HEK293 (cell line): Measurements from ENCODE around the gene INSM1.

Experiments used
- CTCF ChIA-PET: fragments of 350-600 bp; formaldehyde crosslinking; extraction: SDS; loops from one replicate; lab custom pipeline; 2021; ENCODE audit warnings: antibody characterized with exemption; lab: Yijun Ruan, JAX
- POLR2A ChIA-PET: fragments of 300-600 bp; formaldehyde crosslinking; extraction: SDS; loops from one replicate; lab custom pipeline; 2020; ENCODE audit warnings: antibody characterized with exemption, inconsistent platforms; lab: Yijun Ruan, JAX
- H3K27ac ChIP-seq: fragments of 200-500 bp; sonication (Bioruptor generic); 2 replicates; pipeline ENCODE4 v1.5.1; 2014; ENCODE audit warnings: low read depth, low read length, control low read depth, inconsistent platforms; ENCODE audit errors: extremely low read depth
- H3K36me3 ChIP-seq, 2 experiments: fragments of 200-500 bp in 1 of 2; sonication (Bioruptor generic) in 1 of 2; 1 replicate in 1 of 2; 2 replicates in 1 of 2; pipeline ENCODE4 v1.5.1; 2014 to 2017; ENCODE audit warnings: inconsistent platforms in 2 of 2, low read length in 2 of 2; ENCODE audit not compliant: control insufficient read depth in 2 of 2, insufficient read depth in 1 of 2
- H3K4me1 ChIP-seq: fragments of 200-500 bp; sonication (Bioruptor generic); 2 replicates; pipeline ENCODE4 v1.5.1; 2014; ENCODE audit warnings: mild to moderate bottlenecking, low read length, inconsistent platforms; ENCODE audit not compliant: control insufficient read depth, insufficient read depth
- H3K4me3 ChIP-seq: 2 replicates; pipeline ENCODE4 v1.5.1; 2011; ENCODE audit warnings: low read depth, mild to moderate bottlenecking, control low read depth, low read length, moderate library complexity
- H3K9me3 ChIP-seq: fragments of 200-500 bp; sonication (Bioruptor generic); 2 replicates; pipeline ENCODE4 v1.5.1; 2014; ENCODE audit warnings: low read depth, low read length, inconsistent platforms; ENCODE audit not compliant: control insufficient read depth, insufficient read depth
- EGR2 ChIP-seq: fragments of 450-650 bp; formaldehyde crosslinking; IDR thresholded peaks from 2 replicates; pipeline ENCODE4 v1.5.1; 2016; ENCODE audit warnings: low read depth, missing biosample characterization, missing genetic modification characterization
- GLI2 ChIP-seq: fragments of 450-650 bp; formaldehyde crosslinking; IDR thresholded peaks from 2 replicates; pipeline ENCODE4; 2017; ENCODE audit warnings: missing biosample characterization, missing genetic modification characterization, low read depth, borderline replicate concordance
- HOXD13 ChIP-seq: sonication (generic); formaldehyde crosslinking; IDR thresholded peaks from 2 replicates; pipeline ENCODE4 v1.8.0; 2022; ENCODE audit warnings: missing genetic modification reagents, borderline replicate concordance
- KLF17 ChIP-seq: fragments of 450-650 bp; formaldehyde crosslinking; IDR thresholded peaks from 2 replicates; pipeline ENCODE4 v1.5.1; 2016; ENCODE audit warnings: missing biosample characterization, missing genetic modification characterization
- PRDM1 ChIP-seq: fragments of 450-650 bp; formaldehyde crosslinking; IDR thresholded peaks from 2 replicates; pipeline ENCODE4; 2016; ENCODE audit warnings: missing biosample characterization, missing genetic modification characterization
- PRDM2 ChIP-seq: fragments of 450-650 bp; formaldehyde crosslinking; IDR thresholded peaks from 2 replicates; pipeline ENCODE4 v1.5.1; 2016; ENCODE audit warnings: missing biosample characterization, missing genetic modification characterization, borderline replicate concordance
- ZNF112 ChIP-seq: fragments of 450-650 bp; formaldehyde crosslinking; IDR thresholded peaks from 2 replicates; pipeline ENCODE4 v1.5.0; 2017; ENCODE audit warnings: missing biosample characterization, missing genetic modification characterization
- ZNF140 ChIP-seq: fragments of 450-650 bp; formaldehyde crosslinking; IDR thresholded peaks from 2 replicates; pipeline ENCODE4 v1.5.1; 2016; ENCODE audit warnings: missing biosample characterization, missing genetic modification characterization
- ZNF239 ChIP-seq: fragments of 450-650 bp; formaldehyde crosslinking; IDR thresholded peaks from 2 replicates; pipeline ENCODE4 v1.5.1; 2016; ENCODE audit warnings: missing biosample characterization, missing genetic modification characterization
- ZNF248 ChIP-seq: fragments of 450-650 bp; formaldehyde crosslinking; IDR thresholded peaks from 2 replicates; pipeline ENCODE4 v1.5.1; 2017; ENCODE audit warnings: missing biosample characterization, missing genetic modification characterization
- ZNF266 ChIP-seq: fragments of 450-650 bp; formaldehyde crosslinking; IDR thresholded peaks from 2 replicates; pipeline ENCODE4 v1.5.1; 2016; ENCODE audit warnings: missing biosample characterization, missing genetic modification characterization, low read depth
- ZNF335 ChIP-seq: fragments of 450-650 bp; formaldehyde crosslinking; conservative IDR thresholded peaks from 2 replicates; pipeline ENCODE4 v1.5.1; 2016; ENCODE audit warnings: missing biosample characterization, missing genetic modification characterization
- ZNF488 ChIP-seq: fragments of 450-650 bp; formaldehyde crosslinking; IDR thresholded peaks from 2 replicates; pipeline ENCODE4 v1.5.1; 2016; ENCODE audit warnings: missing biosample characterization, missing genetic modification characterization
- ZNF791 ChIP-seq: fragments of 450-650 bp; formaldehyde crosslinking; IDR thresholded peaks from 2 replicates; pipeline ENCODE4 v1.5.1; 2016; ENCODE audit warnings: missing biosample characterization, missing genetic modification characterization
- ZSCAN16 ChIP-seq: fragments of 450-650 bp; formaldehyde crosslinking; IDR thresholded peaks from 2 replicates; pipeline ENCODE4 v1.5.1; 2016; ENCODE audit warnings: missing biosample characterization, missing genetic modification characterization
- ZSCAN30 ChIP-seq: fragments of 450-650 bp; IDR thresholded peaks from 2 replicates; pipeline ENCODE4 v1.5.1; 2018; ENCODE audit warnings: missing biosample characterization, mild to moderate bottlenecking, missing genetic modification characterization, moderate library complexity
- TF ChIP-seq, protein P1 (sequence below): fragments of 450-650 bp; formaldehyde crosslinking; conservative IDR thresholded peaks from 2 replicates; pipeline ENCODE4 v1.5.1; 2016; ENCODE audit warnings: low read depth, missing biosample characterization, missing genetic modification characterization
- TF ChIP-seq, protein P2 (sequence below): fragments of 450-650 bp; formaldehyde crosslinking; IDR thresholded peaks from 2 replicates; pipeline ENCODE4 v1.5.1; 2016; ENCODE audit warnings: missing biosample characterization, missing genetic modification characterization
- TF ChIP-seq, protein P3 (sequence below): fragments of 450-650 bp; IDR thresholded peaks from 2 replicates; pipeline ENCODE4 v1.5.1; 2018; ENCODE audit warnings: missing biosample characterization, mild to moderate bottlenecking, missing genetic modification characterization

Gene INSM1

GRCh38 chr20:20363434-20363798 lies 4.5 kb upstream of the INSM1 start (continued):
- TF ChIP-seq ZNF488 (tag by site-specific recombination), result no peak
- TF ChIP-seq ZNF239 (tag by site-specific recombination), result no peak
- TF ChIP-seq ZNF791 (tag by site-specific recombination), result no peak
- TF ChIP-seq ZSCAN16 (tag by site-specific recombination), result no peak

GRCh38 chr20:20363799-20364592 lies 3.9 kb upstream of the INSM1 start:
- Histone ChIP-seq H3K9me3 (no peaks in the 10 kb centered on the region), H3K36me3 (no peaks in the 10 kb centered on the region), H3K27ac (peak overlapping the region; percentile 16; the same call in 1 of the 2 replicates), H3K4me1 (peaks cover 11% of the 10 kb centered on the region; the same call in 1 of the 2 replicates), H3K4me3 (peak overlapping the region; percentile 14)
- ChIA-PET POLR2A (no interaction called here), CTCF (interaction anchor here (0.6 kb wide), 1 partner anchor 103 kb away, joined by 3 read pairs; no protein-coding TSS in a partner anchor)
- no peak for TF ChIP-seq ZNF248 (tag by site-specific recombination)
- no peak for TF ChIP-seq ZNF112 (tag by site-specific recombination)
- no peak for TF ChIP-seq PRDM2 (tag by site-specific recombination)
- no peak for TF ChIP-seq ZNF140
- 0 out of 2 replicates have a peak, but pooled peaks have one; percentile 45 for TF ChIP-seq ZSCAN30 (tag by site-specific recombination)
- TF ChIP-seq GLI2 (tag by site-specific recombination), result 0 out of 2 replicates have a peak, but pooled peaks have one; percentile 37
- no peak for TF ChIP-seq HOXD13 (CRISPR knock-in tag)
- TF ChIP-seq ZNF335 (tag by site-specific recombination), result peak; percentile 88
- TF ChIP-seq PRDM1 (tag by site-specific recombination), result peak; percentile 88
- TF ChIP-seq, protein P1, sequence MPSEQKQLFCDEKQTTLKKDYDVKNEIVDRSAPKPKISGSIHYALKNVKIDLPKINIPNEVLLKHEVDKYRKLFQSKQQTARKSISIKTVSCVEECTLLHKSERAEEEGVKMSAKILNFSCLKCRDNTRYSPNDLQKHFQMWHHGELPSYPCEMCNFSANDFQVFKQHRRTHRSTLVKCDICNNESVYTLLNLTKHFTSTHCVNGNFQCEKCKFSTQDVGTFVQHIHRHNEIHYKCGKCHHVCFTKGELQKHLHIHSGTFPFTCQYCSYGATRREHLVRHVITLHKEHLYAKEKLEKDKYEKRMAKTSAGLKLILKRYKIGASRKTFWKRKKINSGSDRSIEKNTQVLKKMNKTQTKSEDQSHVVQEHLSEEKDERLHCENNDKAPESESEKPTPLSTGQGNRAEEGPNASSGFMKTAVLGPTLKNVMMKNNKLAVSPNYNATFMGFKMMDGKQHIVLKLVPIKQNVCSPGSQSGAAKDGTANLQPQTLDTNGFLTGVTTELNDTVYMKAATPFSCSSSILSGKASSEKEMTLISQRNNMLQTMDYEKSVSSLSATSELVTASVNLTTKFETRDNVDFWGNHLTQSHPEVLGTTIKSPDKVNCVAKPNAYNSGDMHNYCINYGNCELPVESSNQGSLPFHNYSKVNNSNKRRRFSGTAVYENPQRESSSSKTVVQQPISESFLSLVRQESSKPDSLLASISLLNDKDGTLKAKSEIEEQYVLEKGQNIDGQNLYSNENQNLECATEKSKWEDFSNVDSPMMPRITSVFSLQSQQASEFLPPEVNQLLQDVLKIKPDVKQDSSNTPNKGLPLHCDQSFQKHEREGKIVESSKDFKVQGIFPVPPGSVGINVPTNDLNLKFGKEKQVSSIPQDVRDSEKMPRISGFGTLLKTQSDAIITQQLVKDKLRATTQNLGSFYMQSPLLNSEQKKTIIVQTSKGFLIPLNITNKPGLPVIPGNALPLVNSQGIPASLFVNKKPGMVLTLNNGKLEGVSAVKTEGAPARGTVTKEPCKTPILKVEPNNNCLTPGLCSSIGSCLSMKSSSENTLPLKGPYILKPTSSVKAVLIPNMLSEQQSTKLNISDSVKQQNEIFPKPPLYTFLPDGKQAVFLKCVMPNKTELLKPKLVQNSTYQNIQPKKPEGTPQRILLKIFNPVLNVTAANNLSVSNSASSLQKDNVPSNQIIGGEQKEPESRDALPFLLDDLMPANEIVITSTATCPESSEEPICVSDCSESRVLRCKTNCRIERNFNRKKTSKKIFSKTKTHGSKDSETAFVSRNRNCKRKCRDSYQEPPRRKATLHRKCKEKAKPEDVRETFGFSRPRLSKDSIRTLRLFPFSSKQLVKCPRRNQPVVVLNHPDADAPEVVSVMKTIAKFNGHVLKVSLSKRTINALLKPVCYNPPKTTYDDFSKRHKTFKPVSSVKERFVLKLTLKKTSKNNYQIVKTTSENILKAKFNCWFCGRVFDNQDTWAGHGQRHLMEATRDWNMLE (tag by site-specific recombination), result no peak
- no peak for TF ChIP-seq ZNF266 (tag by site-specific recombination)
- no peak for TF ChIP-seq EGR2
- TF ChIP-seq, protein P2, sequence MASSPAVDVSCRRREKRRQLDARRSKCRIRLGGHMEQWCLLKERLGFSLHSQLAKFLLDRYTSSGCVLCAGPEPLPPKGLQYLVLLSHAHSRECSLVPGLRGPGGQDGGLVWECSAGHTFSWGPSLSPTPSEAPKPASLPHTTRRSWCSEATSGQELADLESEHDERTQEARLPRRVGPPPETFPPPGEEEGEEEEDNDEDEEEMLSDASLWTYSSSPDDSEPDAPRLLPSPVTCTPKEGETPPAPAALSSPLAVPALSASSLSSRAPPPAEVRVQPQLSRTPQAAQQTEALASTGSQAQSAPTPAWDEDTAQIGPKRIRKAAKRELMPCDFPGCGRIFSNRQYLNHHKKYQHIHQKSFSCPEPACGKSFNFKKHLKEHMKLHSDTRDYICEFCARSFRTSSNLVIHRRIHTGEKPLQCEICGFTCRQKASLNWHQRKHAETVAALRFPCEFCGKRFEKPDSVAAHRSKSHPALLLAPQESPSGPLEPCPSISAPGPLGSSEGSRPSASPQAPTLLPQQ, result peak; percentile 56; the same call in 1 of the 2 replicates
- TF ChIP-seq, protein P3, sequence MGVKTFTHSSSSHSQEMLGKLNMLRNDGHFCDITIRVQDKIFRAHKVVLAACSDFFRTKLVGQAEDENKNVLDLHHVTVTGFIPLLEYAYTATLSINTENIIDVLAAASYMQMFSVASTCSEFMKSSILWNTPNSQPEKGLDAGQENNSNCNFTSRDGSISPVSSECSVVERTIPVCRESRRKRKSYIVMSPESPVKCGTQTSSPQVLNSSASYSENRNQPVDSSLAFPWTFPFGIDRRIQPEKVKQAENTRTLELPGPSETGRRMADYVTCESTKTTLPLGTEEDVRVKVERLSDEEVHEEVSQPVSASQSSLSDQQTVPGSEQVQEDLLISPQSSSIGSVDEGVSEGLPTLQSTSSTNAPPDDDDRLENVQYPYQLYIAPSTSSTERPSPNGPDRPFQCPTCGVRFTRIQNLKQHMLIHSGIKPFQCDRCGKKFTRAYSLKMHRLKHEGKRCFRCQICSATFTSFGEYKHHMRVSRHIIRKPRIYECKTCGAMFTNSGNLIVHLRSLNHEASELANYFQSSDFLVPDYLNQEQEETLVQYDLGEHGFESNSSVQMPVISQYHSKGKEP (tag by site-specific recombination), result no peak
- TF ChIP-seq KLF17 (tag by site-specific recombination), result peak; percentile 85
